VCaP (cell line): ENCODE data around the gene PREX1.

ENCODE experiments used
- H3K27ac ChIP-seq: fragments of 450-650 bp; 2 replicates; pipeline ENCODE4 v1.5.1; 2017
- CTCF ChIP-seq: fragments of 450-650 bp; conservative IDR thresholded peaks from 2 replicates; pipeline ENCODE4 v1.5.1; 2017; ENCODE audit warnings: mild to moderate bottlenecking, moderate library complexity

PREX1 gene

GRCh38 chr20:48609491-48609978, 218.3 kb downstream of the PREX1 start:
- TF ChIP-seq CTCF: no peak
- no peak overlapping the region for H3K27ac ChIP-seq

- TF ChIP-seq CTCF: no peak
These were observed 219.0 kb downstream of the PREX1 start for GRCh38 chr20:48608756-48609155.

GRCh38 chr20:48607544-48607865, 220.3 kb downstream of the PREX1 start:
- no peak for TF ChIP-seq CTCF
- H3K27ac ChIP-seq: no peak overlapping the region

More at GRCh38 chr20:48608756-48609155, 219.0 kb downstream of the PREX1 start:
- H3K27ac ChIP-seq: no peak overlapping the region; the same call in 1 of the 2 replicates

GRCh38 chr20:48606841-48607543, 220.8 kb downstream of the PREX1 start:
- TF ChIP-seq CTCF: no peak
- no peak overlapping the region for H3K27ac ChIP-seq

- H3K27ac ChIP-seq: no peak overlapping the region
- TF ChIP-seq CTCF: no peak
These were observed 221.5 kb downstream of the PREX1 start for GRCh38 chr20:48606172-48606840.

GRCh38 chr20:48605364-48606171, 222.2 kb downstream of the PREX1 start:
- no peak for TF ChIP-seq CTCF
- no peak overlapping the region for H3K27ac ChIP-seq

- no peak for TF ChIP-seq CTCF
- H3K27ac ChIP-seq: no peak overlapping the region
These were observed 222.9 kb downstream of the PREX1 start for GRCh38 chr20:48604936-48605335.
